ENCODE measurements around the gene APLP2. TPM values are rescaled to one million over a fixed set of nuclear protein-coding genes. Genes with fewer than 3 reads are reported as not detected.

The APLP2 gene
- total and polyA plus RNA-seq, 4 donors: 190 to 337 (median 233) TPM

DNA sequence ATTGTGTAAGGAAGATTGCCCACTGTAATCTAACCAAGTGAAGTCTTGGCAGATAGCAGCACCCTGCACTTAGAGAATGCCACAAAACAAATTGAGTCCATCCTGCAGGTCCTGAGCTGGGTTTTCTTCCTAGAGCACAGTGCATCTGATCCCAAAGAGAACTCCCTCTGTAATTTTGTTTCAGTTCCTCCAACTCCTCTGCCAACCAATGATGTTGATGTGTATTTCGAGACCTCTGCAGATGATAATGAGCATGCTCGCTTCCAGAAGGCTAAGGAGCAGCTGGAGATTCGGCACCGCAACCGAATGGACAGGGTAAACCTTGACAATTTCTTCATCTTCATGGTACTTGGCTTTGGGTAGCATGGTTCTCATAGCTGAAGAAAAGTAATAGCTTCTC lies 56.8 kb downstream of the APLP2 start:
- Histone ChIP-seq H3K9ac (ENCODE audit: low read depth in 1 of 2, low read length in 2 of 2) (no peak overlapping the region), H3K9me3 (ENCODE audit: control insufficient read depth in 4 of 4, low read length in 3 of 4) (no peaks in the 10 kb centered on the region), H3K4me3 (ENCODE audit: low read depth in 1 of 3, low read length in 3 of 3) (no peak overlapping the region), H3K4me1 (ENCODE audit: control insufficient read depth in 4 of 4, insufficient read depth in 4 of 4, low read length in 3 of 4) (peaks cover 8 to 14% (median 13%) of the 10 kb centered on the region in 4 donors), H3K36me3 (ENCODE audit: control insufficient read depth in 4 of 4, insufficient read depth in 3 of 4, low read depth in 1 of 4, low read length in 3 of 4) (peaks cover 7 to 48% (median 42%) of the 10 kb centered on the region in 4 donors), H3K27ac (ENCODE audit: low read depth in 1 of 2, low read length in 2 of 2) (no peak overlapping the region), H3K27me3 (ENCODE audit: control insufficient read depth in 4 of 4, insufficient read depth in 4 of 4, low read length in 3 of 4) (no peaks in the 10 kb centered on the region)
- DNase-seq (ENCODE audit: low spot score): no peak
- TF ChIP-seq, protein P1, sequence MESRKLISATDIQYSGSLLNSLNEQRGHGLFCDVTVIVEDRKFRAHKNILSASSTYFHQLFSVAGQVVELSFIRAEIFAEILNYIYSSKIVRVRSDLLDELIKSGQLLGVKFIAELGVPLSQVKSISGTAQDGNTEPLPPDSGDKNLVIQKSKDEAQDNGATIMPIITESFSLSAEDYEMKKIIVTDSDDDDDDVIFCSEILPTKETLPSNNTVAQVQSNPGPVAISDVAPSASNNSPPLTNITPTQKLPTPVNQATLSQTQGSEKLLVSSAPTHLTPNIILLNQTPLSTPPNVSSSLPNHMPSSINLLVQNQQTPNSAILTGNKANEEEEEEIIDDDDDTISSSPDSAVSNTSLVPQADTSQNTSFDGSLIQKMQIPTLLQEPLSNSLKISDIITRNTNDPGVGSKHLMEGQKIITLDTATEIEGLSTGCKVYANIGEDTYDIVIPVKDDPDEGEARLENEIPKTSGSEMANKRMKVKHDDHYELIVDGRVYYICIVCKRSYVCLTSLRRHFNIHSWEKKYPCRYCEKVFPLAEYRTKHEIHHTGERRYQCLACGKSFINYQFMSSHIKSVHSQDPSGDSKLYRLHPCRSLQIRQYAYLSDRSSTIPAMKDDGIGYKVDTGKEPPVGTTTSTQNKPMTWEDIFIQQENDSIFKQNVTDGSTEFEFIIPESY (IDR thresholded peaks at IDR 0.05): no peak
- TF ChIP-seq SP1 (IDR thresholded peaks at IDR 0.05) (no peak), JUND (IDR thresholded peaks at IDR 0.05) (no peak), GABPA (IDR thresholded peaks at IDR 0.05 in 1 of 2, conservative IDR thresholded peaks at IDR 0.05 in 1 of 2) (no peak), RAD21 (IDR thresholded peaks at IDR 0.05) (no peak), FOXA2 (IDR thresholded peaks at IDR 0.05) (no peak)
- WGBS: 95% methylated on average over 5 of the region's 5 CpGs

DNA sequence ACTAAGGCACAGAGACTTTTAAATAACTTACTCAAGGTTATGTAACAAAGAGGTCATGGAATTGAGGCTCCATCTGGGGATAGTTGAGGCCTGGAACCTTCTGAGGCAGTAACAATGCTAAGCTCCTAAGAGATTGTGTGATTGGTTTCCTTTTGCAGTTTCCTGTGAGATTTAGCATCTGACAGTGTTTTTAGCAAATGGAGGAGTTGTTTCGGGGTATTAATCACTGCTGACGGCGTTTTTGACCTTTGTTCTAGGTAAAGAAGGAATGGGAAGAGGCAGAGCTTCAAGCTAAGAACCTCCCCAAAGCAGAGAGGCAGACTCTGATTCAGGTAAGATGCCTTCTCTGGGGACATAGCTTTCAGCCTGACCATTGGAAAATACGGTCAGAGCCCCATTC lies 57.8 kb downstream of the APLP2 start:
- H3K9me3 ChIP-seq (ENCODE audit: control insufficient read depth in 4 of 4, low read length in 3 of 4): no peaks in the 10 kb centered on the region
- peaks cover 6 to 42% (median 35%) of the 10 kb centered on the region in 4 donors for H3K36me3 ChIP-seq (ENCODE audit: control insufficient read depth in 4 of 4, insufficient read depth in 3 of 4, low read depth in 1 of 4, low read length in 3 of 4)
- H3K27ac ChIP-seq (ENCODE audit: low read depth in 1 of 2, low read length in 2 of 2): no peak overlapping the region
- H3K27me3 ChIP-seq (ENCODE audit: control insufficient read depth in 4 of 4, insufficient read depth in 4 of 4, low read length in 3 of 4): no peaks in the 10 kb centered on the region
- H3K9ac ChIP-seq (ENCODE audit: low read depth in 1 of 2, low read length in 2 of 2): no peak overlapping the region
- peaks cover 8 to 14% (median 13%) of the 10 kb centered on the region in 4 donors for H3K4me1 ChIP-seq (ENCODE audit: control insufficient read depth in 4 of 4, insufficient read depth in 4 of 4, low read length in 3 of 4)
- TF ChIP-seq GABPA (IDR thresholded peaks at IDR 0.05 in 1 of 2, conservative IDR thresholded peaks at IDR 0.05 in 1 of 2) (no peak), HNF4A (conservative IDR thresholded peaks at IDR 0.05) (no peak), RAD21 (IDR thresholded peaks at IDR 0.05) (no peak), TAF1 (conservative IDR thresholded peaks at IDR 0.05) (no peak), EGR1 (IDR thresholded peaks at IDR 0.05; ENCODE audit: low read depth in 2 of 2) (no peak)
- TF ChIP-seq, protein P2, sequence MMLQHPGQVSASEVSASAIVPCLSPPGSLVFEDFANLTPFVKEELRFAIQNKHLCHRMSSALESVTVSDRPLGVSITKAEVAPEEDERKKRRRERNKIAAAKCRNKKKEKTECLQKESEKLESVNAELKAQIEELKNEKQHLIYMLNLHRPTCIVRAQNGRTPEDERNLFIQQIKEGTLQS (IDR thresholded peaks at IDR 0.05): no peak
- TF ChIP-seq, protein P3, sequence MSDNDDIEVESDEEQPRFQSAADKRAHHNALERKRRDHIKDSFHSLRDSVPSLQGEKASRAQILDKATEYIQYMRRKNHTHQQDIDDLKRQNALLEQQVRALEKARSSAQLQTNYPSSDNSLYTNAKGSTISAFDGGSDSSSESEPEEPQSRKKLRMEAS (IDR thresholded peaks at IDR 0.05): no peak
- 90% methylated on average over 4 of the region's 4 CpGs for WGBS
- H3K4me3 ChIP-seq (ENCODE audit: low read depth in 1 of 3, low read length in 3 of 3): no peak overlapping the region
- DNase-seq (ENCODE audit: low spot score): no peak

GRCh38 chr11:130128626-130129025 lies 58.9 kb downstream of the APLP2 start:
- no peak overlapping the region for H3K9ac ChIP-seq (ENCODE audit: low read depth in 1 of 2, low read length in 2 of 2)
- peaks cover 7 to 10% (median 8%) of the 10 kb centered on the region in 4 donors for H3K4me1 ChIP-seq (ENCODE audit: control insufficient read depth in 4 of 4, insufficient read depth in 4 of 4, low read length in 3 of 4)
- DNase-seq (ENCODE audit: low spot score): no peak
- no peak overlapping the region for H3K4me3 ChIP-seq (ENCODE audit: low read depth in 1 of 3, low read length in 3 of 3)
- H3K9me3 ChIP-seq (ENCODE audit: control insufficient read depth in 4 of 4, low read length in 3 of 4): no peaks in the 10 kb centered on the region
- H3K27me3 ChIP-seq (ENCODE audit: control insufficient read depth in 4 of 4, insufficient read depth in 4 of 4, low read length in 3 of 4): no peaks in the 10 kb centered on the region
- H3K27ac ChIP-seq (ENCODE audit: low read depth in 1 of 2, low read length in 2 of 2): no peak overlapping the region
- H3K36me3 ChIP-seq (ENCODE audit: control insufficient read depth in 4 of 4, insufficient read depth in 3 of 4, low read depth in 1 of 4, low read length in 3 of 4): peaks cover 5 to 38% (median 34%) of the 10 kb centered on the region in 4 donors
- 90% methylated on average over 2 of the region's 2 CpGs for WGBS
- TF ChIP-seq, protein P3 (IDR thresholded peaks at IDR 0.05): no peak
- TF ChIP-seq, protein P1 (IDR thresholded peaks at IDR 0.05): no peak
- no peak for TF ChIP-seq HNF4G (IDR thresholded peaks at IDR 0.05)
- TF ChIP-seq SP1 (IDR thresholded peaks at IDR 0.05): no peak
- TF ChIP-seq, protein P2 (IDR thresholded peaks at IDR 0.05): no peak
- TF ChIP-seq REST (IDR thresholded peaks at IDR 0.05): no peak
- TF ChIP-seq EGR1 (IDR thresholded peaks at IDR 0.05; ENCODE audit: low read depth in 2 of 2): no peak
- TF ChIP-seq HNF4A (conservative IDR thresholded peaks at IDR 0.05): no peak
- TF ChIP-seq FOXA2 (IDR thresholded peaks at IDR 0.05): no peak
- no peak for TF ChIP-seq TAF1 (conservative IDR thresholded peaks at IDR 0.05)
- no peak for TF ChIP-seq YY1 (IDR thresholded peaks at IDR 0.05)
- TF ChIP-seq GABPA (IDR thresholded peaks at IDR 0.05 in 1 of 2, conservative IDR thresholded peaks at IDR 0.05 in 1 of 2): no peak
- TF ChIP-seq RAD21 (IDR thresholded peaks at IDR 0.05): no peak
- TF ChIP-seq RXRA (IDR thresholded peaks at IDR 0.05): no peak
- no peak for TF ChIP-seq FOXA1 (IDR thresholded peaks at IDR 0.05)
- no peak for TF ChIP-seq NR2F2 (IDR thresholded peaks at IDR 0.05)
